ENCODE measurements around the gene CD34.

The CD34 gene

GRCh38 chr1:207870306-207871031 is 40.5 kb downstream of the CD34 start:
- H3K27ac ChIP-seq (ENCODE audit: low read depth, low read length), result no peak overlapping the region

GRCh38 chr1:207869859-207870258 is 41.1 kb downstream of the CD34 start:
- H3K4me3 ChIP-seq (ENCODE audit: low read depth in 1 of 5, low read length in 5 of 5), result no peak overlapping the region
- H3K27me3 ChIP-seq (ENCODE audit: control insufficient read depth in 5 of 5, insufficient read depth in 4 of 5, low read length in 5 of 5), result peaks cover 0 to 5% (median 0%) of the 10 kb centered on the region in 5 donors
- H3K27ac ChIP-seq (ENCODE audit: low read depth, low read length), result no peak overlapping the region
- peaks cover 0 to 8% (median 4%) of the 10 kb centered on the region in 5 donors for H3K36me3 ChIP-seq (ENCODE audit: control insufficient read depth in 5 of 5, insufficient read depth in 5 of 5, low read length in 5 of 5)
- peaks cover 12 to 60% (median 52%) of the 10 kb centered on the region in 5 donors for H3K4me1 ChIP-seq (ENCODE audit: control insufficient read depth in 5 of 5, insufficient read depth in 5 of 5, low read length in 5 of 5)
- H3K9me3 ChIP-seq (ENCODE audit: control insufficient read depth in 5 of 5, low read length in 5 of 5), result no peaks in the 10 kb centered on the region
- no peak overlapping the region for H3K9ac ChIP-seq (ENCODE audit: low read length in 5 of 5)

More at GRCh38 chr1:207870306-207871031, 40.5 kb downstream of the CD34 start:
- Histone ChIP-seq H3K4me1 (ENCODE audit: control insufficient read depth in 5 of 5, insufficient read depth in 5 of 5, low read length in 5 of 5) (peaks cover 12 to 55% (median 47%) of the 10 kb centered on the region in 5 donors), H3K4me3 (ENCODE audit: low read depth in 1 of 5, low read length in 5 of 5) (no peak overlapping the region), H3K27me3 (ENCODE audit: control insufficient read depth in 5 of 5, insufficient read depth in 4 of 5, low read length in 5 of 5) (peaks cover 0 to 5% (median 0%) of the 10 kb centered on the region in 5 donors), H3K9ac (ENCODE audit: low read length in 5 of 5) (no peak overlapping the region), H3K9me3 (ENCODE audit: control insufficient read depth in 5 of 5, low read length in 5 of 5) (no peaks in the 10 kb centered on the region), H3K36me3 (ENCODE audit: control insufficient read depth in 5 of 5, insufficient read depth in 5 of 5, low read length in 5 of 5) (peaks cover 0 to 8% (median under 1%) of the 10 kb centered on the region in 5 donors)

- H3K27ac ChIP-seq (ENCODE audit: low read depth, low read length), result peak overlapping the region; percentile 86
- H3K9me3 ChIP-seq (ENCODE audit: control insufficient read depth in 5 of 5, low read length in 5 of 5), result no peaks in the 10 kb centered on the region
- peak overlapping the region; percentile 70 to 90 (median 87) for H3K9ac ChIP-seq (ENCODE audit: low read length in 5 of 5)
- H3K4me1 ChIP-seq (ENCODE audit: control insufficient read depth in 5 of 5, insufficient read depth in 5 of 5, low read length in 5 of 5), result peaks cover 14 to 68% (median 60%) of the 10 kb centered on the region in 5 donors
- peak overlapping the region; percentile 46 to 87 (median 81) for H3K4me3 ChIP-seq (ENCODE audit: low read depth in 1 of 5, low read length in 5 of 5)
- peaks cover 0 to 9% (median 4%) of the 10 kb centered on the region in 5 donors for H3K36me3 ChIP-seq (ENCODE audit: control insufficient read depth in 5 of 5, insufficient read depth in 5 of 5, low read length in 5 of 5)
- peaks cover 0 to 5% (median 0%) of the 10 kb centered on the region in 5 donors for H3K27me3 ChIP-seq (ENCODE audit: control insufficient read depth in 5 of 5, insufficient read depth in 4 of 5, low read length in 5 of 5)
Observed at GRCh38 chr1:207868774-207869721, 41.9 kb downstream of the CD34 start.

- H3K27me3 ChIP-seq (ENCODE audit: control insufficient read depth in 5 of 5, insufficient read depth in 4 of 5, low read length in 5 of 5), result peaks cover 0 to 5% (median 0%) of the 10 kb centered on the region in 5 donors
- peak overlapping the region; percentile 86 for H3K27ac ChIP-seq (ENCODE audit: low read depth, low read length)
- H3K36me3 ChIP-seq (ENCODE audit: control insufficient read depth in 5 of 5, insufficient read depth in 5 of 5, low read length in 5 of 5), result peaks cover 0 to 15% (median 5%) of the 10 kb centered on the region in 5 donors
Observed at GRCh38 chr1:207868251-207868773, 42.6 kb downstream of the CD34 start.

GRCh38 chr1:207867136-207868109 is 43.5 kb downstream of the CD34 start:
- H3K4me1 ChIP-seq (ENCODE audit: control insufficient read depth in 5 of 5, insufficient read depth in 5 of 5, low read length in 5 of 5), result peaks cover 16 to 62% (median 51%) of the 10 kb centered on the region in 5 donors
- H3K9ac ChIP-seq (ENCODE audit: low read length in 5 of 5), result peak overlapping the region; percentile 63 to 90 (median 75)
- H3K36me3 ChIP-seq (ENCODE audit: control insufficient read depth in 5 of 5, insufficient read depth in 5 of 5, low read length in 5 of 5), result peaks cover 0 to 19% (median 7%) of the 10 kb centered on the region in 5 donors
- peak overlapping the region; percentile 86 for H3K27ac ChIP-seq (ENCODE audit: low read depth, low read length)
- peaks cover 0 to 5% (median 0%) of the 10 kb centered on the region in 5 donors for H3K27me3 ChIP-seq (ENCODE audit: control insufficient read depth in 5 of 5, insufficient read depth in 4 of 5, low read length in 5 of 5)
- peak overlapping the region; percentile 81 to 87 (median 82) for H3K4me3 ChIP-seq (ENCODE audit: low read depth in 1 of 5, low read length in 5 of 5)
- no peaks in the 10 kb centered on the region for H3K9me3 ChIP-seq (ENCODE audit: control insufficient read depth in 5 of 5, low read length in 5 of 5)

More at GRCh38 chr1:207868251-207868773, 42.6 kb downstream of the CD34 start:
- Histone ChIP-seq H3K9me3 (ENCODE audit: control insufficient read depth in 5 of 5, low read length in 5 of 5) (no peaks in the 10 kb centered on the region), H3K9ac (ENCODE audit: low read length in 5 of 5) (peak overlapping the region; percentile 63 to 90 (median 75)), H3K4me3 (ENCODE audit: low read depth in 1 of 5, low read length in 5 of 5) (peak overlapping the region; percentile 81 to 87 (median 82)), H3K4me1 (ENCODE audit: control insufficient read depth in 5 of 5, insufficient read depth in 5 of 5, low read length in 5 of 5) (peaks cover 16 to 67% (median 58%) of the 10 kb centered on the region in 5 donors)

- Histone ChIP-seq H3K9ac (ENCODE audit: low read length in 5 of 5) (peak overlapping the region in 1 of 5 donors; percentile 87), H3K4me3 (ENCODE audit: low read depth in 1 of 5, low read length in 5 of 5) (peak overlapping the region in 3 of 5 donors; percentile 81 to 87 (median 85)), H3K27me3 (ENCODE audit: control insufficient read depth in 5 of 5, insufficient read depth in 4 of 5, low read length in 5 of 5) (peaks cover 0 to 5% (median 0%) of the 10 kb centered on the region in 5 donors), H3K4me1 (ENCODE audit: control insufficient read depth in 5 of 5, insufficient read depth in 5 of 5, low read length in 5 of 5) (peaks cover 16 to 65% (median 51%) of the 10 kb centered on the region in 5 donors), H3K9me3 (ENCODE audit: control insufficient read depth in 5 of 5, low read length in 5 of 5) (no peaks in the 10 kb centered on the region), H3K36me3 (ENCODE audit: control insufficient read depth in 5 of 5, insufficient read depth in 5 of 5, low read length in 5 of 5) (peaks cover 2 to 24% (median 12%) of the 10 kb centered on the region in 5 donors), H3K27ac (ENCODE audit: low read depth, low read length) (peak overlapping the region; percentile 86)
Observed at GRCh38 chr1:207866471-207867135, 44.3 kb downstream of the CD34 start.

GRCh38 chr1:207863893-207864535 is 46.9 kb downstream of the CD34 start:
- Histone ChIP-seq H3K9ac (ENCODE audit: low read length in 5 of 5) (peak overlapping the region in 2 of 5 donors; percentile 2 to 48), H3K4me1 (ENCODE audit: control insufficient read depth in 5 of 5, insufficient read depth in 5 of 5, low read length in 5 of 5) (peaks cover 12 to 59% (median 48%) of the 10 kb centered on the region in 5 donors), H3K4me3 (ENCODE audit: low read depth in 1 of 5, low read length in 5 of 5) (peak overlapping the region in 1 of 5 donors; percentile 27), H3K27ac (ENCODE audit: low read depth, low read length) (peak overlapping the region; percentile 54), H3K9me3 (ENCODE audit: control insufficient read depth in 5 of 5, low read length in 5 of 5) (no peaks in the 10 kb centered on the region), H3K36me3 (ENCODE audit: control insufficient read depth in 5 of 5, insufficient read depth in 5 of 5, low read length in 5 of 5) (peaks cover 2 to 27% (median 12%) of the 10 kb centered on the region in 5 donors), H3K27me3 (ENCODE audit: control insufficient read depth in 5 of 5, insufficient read depth in 4 of 5, low read length in 5 of 5) (peaks cover 0 to 2% (median 0%) of the 10 kb centered on the region in 5 donors)

GRCh38 chr1:207862241-207862787 is 48.6 kb downstream of the CD34 start:
- H3K9ac ChIP-seq (ENCODE audit: low read length in 5 of 5), result no peak overlapping the region
- no peaks in the 10 kb centered on the region for H3K9me3 ChIP-seq (ENCODE audit: control insufficient read depth in 5 of 5, low read length in 5 of 5)
- H3K4me1 ChIP-seq (ENCODE audit: control insufficient read depth in 5 of 5, insufficient read depth in 5 of 5, low read length in 5 of 5), result peaks cover 11 to 54% (median 37%) of the 10 kb centered on the region in 5 donors
- H3K36me3 ChIP-seq (ENCODE audit: control insufficient read depth in 5 of 5, insufficient read depth in 5 of 5, low read length in 5 of 5), result peaks cover 2 to 27% (median 12%) of the 10 kb centered on the region in 5 donors
- no peak overlapping the region for H3K27ac ChIP-seq (ENCODE audit: low read depth, low read length)
- no peak overlapping the region for H3K4me3 ChIP-seq (ENCODE audit: low read depth in 1 of 5, low read length in 5 of 5)
- H3K27me3 ChIP-seq (ENCODE audit: control insufficient read depth in 5 of 5, insufficient read depth in 4 of 5, low read length in 5 of 5), result no peaks in the 10 kb centered on the region
